ENCODE data around the gene BABAM2. TPM values are rescaled to one million over a fixed set of nuclear protein-coding genes. Genes with fewer than 3 reads are reported as not detected.

BABAM2 gene
- total and polyA plus RNA-seq, 4 donors = 28.1 to 40.4 (median 37.0) TPM

- no peaks in the 10 kb centered on the region for H3K27me3 ChIP-seq (ENCODE audit: control insufficient read depth, insufficient read depth, low read length)
- DNase-seq (ENCODE audit: low read depth in 4 of 6, low spot score in 6 of 6) = no peak
- no peaks in the 10 kb centered on the region for H3K9me3 ChIP-seq (ENCODE audit: control insufficient read depth, insufficient read depth, low read length)
- WGBS (ENCODE audit: insufficient coverage) = 69% methylated on average over 3 of the region's 4 CpGs
- no peak overlapping the region for H3K27ac ChIP-seq (ENCODE audit: low read depth, low read length)
- no peak overlapping the region for H3K4me3 ChIP-seq (ENCODE audit: low read depth, low read length)
- no peaks in the 10 kb centered on the region for H3K36me3 ChIP-seq (ENCODE audit: control insufficient read depth, insufficient read depth, low read length)
- H3K4me1 ChIP-seq (ENCODE audit: control insufficient read depth, insufficient read depth, low read length) = peaks cover 4% of the 10 kb centered on the region
These were observed 340.6 kb downstream of the BABAM2 start for GRCh38 chr2:28231110-28231631.

GRCh38 chr2:28232295-28232694, 341.8 kb downstream of the BABAM2 start:
- Histone ChIP-seq H3K36me3 (ENCODE audit: control insufficient read depth, insufficient read depth, low read length) (no peaks in the 10 kb centered on the region), H3K4me1 (ENCODE audit: control insufficient read depth, insufficient read depth, low read length) (peaks cover 4% of the 10 kb centered on the region), H3K4me3 (ENCODE audit: low read depth, low read length) (no peak overlapping the region), H3K27ac (ENCODE audit: low read depth, low read length) (no peak overlapping the region), H3K27me3 (ENCODE audit: control insufficient read depth, insufficient read depth, low read length) (no peaks in the 10 kb centered on the region), H3K9me3 (ENCODE audit: control insufficient read depth, insufficient read depth, low read length) (no peaks in the 10 kb centered on the region)
- 72% methylated on average over 4 of the region's 5 CpGs for WGBS (ENCODE audit: insufficient coverage)
- no peak for DNase-seq (ENCODE audit: low read depth in 4 of 6, low spot score in 6 of 6)

GRCh38 chr2:28233164-28233676, 342.7 kb downstream of the BABAM2 start:
- peak in 1 of 6 donors; percentile 12 for DNase-seq (ENCODE audit: low read depth in 4 of 6, low spot score in 6 of 6)
- H3K36me3 ChIP-seq (ENCODE audit: control insufficient read depth, insufficient read depth, low read length) = no peaks in the 10 kb centered on the region
- 32% methylated on average over 4 of the region's 6 CpGs for WGBS (ENCODE audit: insufficient coverage)
- no peaks in the 10 kb centered on the region for H3K27me3 ChIP-seq (ENCODE audit: control insufficient read depth, insufficient read depth, low read length)
- H3K4me3 ChIP-seq (ENCODE audit: low read depth, low read length) = no peak overlapping the region
- no peak overlapping the region for H3K27ac ChIP-seq (ENCODE audit: low read depth, low read length)
- H3K9me3 ChIP-seq (ENCODE audit: control insufficient read depth, insufficient read depth, low read length) = no peaks in the 10 kb centered on the region
- peaks cover 4% of the 10 kb centered on the region for H3K4me1 ChIP-seq (ENCODE audit: control insufficient read depth, insufficient read depth, low read length)

- whole genome bisulfite sequencing (ENCODE audit: insufficient coverage) = no CpG with 5 or more reads among the region's 2 CpGs
- Histone ChIP-seq H3K4me3 (ENCODE audit: low read depth, low read length) (no peak overlapping the region), H3K27me3 (ENCODE audit: control insufficient read depth, insufficient read depth, low read length) (no peaks in the 10 kb centered on the region), H3K4me1 (ENCODE audit: control insufficient read depth, insufficient read depth, low read length) (peaks cover 4% of the 10 kb centered on the region), H3K9me3 (ENCODE audit: control insufficient read depth, insufficient read depth, low read length) (no peaks in the 10 kb centered on the region), H3K27ac (ENCODE audit: low read depth, low read length) (no peak overlapping the region), H3K36me3 (ENCODE audit: control insufficient read depth, insufficient read depth, low read length) (no peaks in the 10 kb centered on the region)
- no peak for DNase-seq (ENCODE audit: low read depth in 4 of 6, low spot score in 6 of 6)
These were observed 344.3 kb downstream of the BABAM2 start for GRCh38 chr2:28234807-28235206.

- H3K27ac ChIP-seq (ENCODE audit: low read depth, low read length) = no peak overlapping the region
- WGBS (ENCODE audit: insufficient coverage) = no CpG with 5 or more reads among the region's 1 CpG
- no peaks in the 10 kb centered on the region for H3K4me1 ChIP-seq (ENCODE audit: control insufficient read depth, insufficient read depth, low read length)
- H3K9me3 ChIP-seq (ENCODE audit: control insufficient read depth, insufficient read depth, low read length) = no peaks in the 10 kb centered on the region
- no peak overlapping the region for H3K4me3 ChIP-seq (ENCODE audit: low read depth, low read length)
- no peak for DNase-seq (ENCODE audit: low read depth in 4 of 6, low spot score in 6 of 6)
- peaks cover 7% of the 10 kb centered on the region for H3K36me3 ChIP-seq (ENCODE audit: control insufficient read depth, insufficient read depth, low read length)
- H3K27me3 ChIP-seq (ENCODE audit: control insufficient read depth, insufficient read depth, low read length) = no peaks in the 10 kb centered on the region
These were observed 348.7 kb downstream of the BABAM2 start for GRCh38 chr2:28239207-28239606.

GRCh38 chr2:28240937-28241336, 350.4 kb downstream of the BABAM2 start:
- Histone ChIP-seq H3K9me3 (ENCODE audit: control insufficient read depth, insufficient read depth, low read length) (no peaks in the 10 kb centered on the region), H3K27ac (ENCODE audit: low read depth, low read length) (no peak overlapping the region), H3K4me3 (ENCODE audit: low read depth, low read length) (no peak overlapping the region), H3K4me1 (ENCODE audit: control insufficient read depth, insufficient read depth, low read length) (no peaks in the 10 kb centered on the region), H3K36me3 (ENCODE audit: control insufficient read depth, insufficient read depth, low read length) (peaks cover 7% of the 10 kb centered on the region), H3K27me3 (ENCODE audit: control insufficient read depth, insufficient read depth, low read length) (no peaks in the 10 kb centered on the region)
- DNase-seq (ENCODE audit: low read depth in 4 of 6, low spot score in 6 of 6) = no peak
- 100% methylated on average over 1 of the region's 2 CpGs for WGBS (ENCODE audit: insufficient coverage)

- no peaks in the 10 kb centered on the region for H3K4me1 ChIP-seq (ENCODE audit: control insufficient read depth, insufficient read depth, low read length)
- DNase-seq (ENCODE audit: low read depth in 4 of 6, low spot score in 6 of 6) = peak in 1 of 6 donors; percentile 63
- H3K9me3 ChIP-seq (ENCODE audit: control insufficient read depth, insufficient read depth, low read length) = no peaks in the 10 kb centered on the region
- no peaks in the 10 kb centered on the region for H3K36me3 ChIP-seq (ENCODE audit: control insufficient read depth, insufficient read depth, low read length)
- no peak overlapping the region for H3K4me3 ChIP-seq (ENCODE audit: low read depth, low read length)
- H3K27ac ChIP-seq (ENCODE audit: low read depth, low read length) = no peak overlapping the region
- H3K27me3 ChIP-seq (ENCODE audit: control insufficient read depth, insufficient read depth, low read length) = no peaks in the 10 kb centered on the region
- WGBS (ENCODE audit: insufficient coverage) = no CpG with 5 or more reads among the region's 1 CpG
These were observed 356.8 kb downstream of the BABAM2 start for GRCh38 chr2:28247290-28247689.

GRCh38 chr2:28247734-28248133, 357.2 kb downstream of the BABAM2 start:
- Histone ChIP-seq H3K4me1 (ENCODE audit: control insufficient read depth, insufficient read depth, low read length) (no peaks in the 10 kb centered on the region), H3K27me3 (ENCODE audit: control insufficient read depth, insufficient read depth, low read length) (no peaks in the 10 kb centered on the region), H3K4me3 (ENCODE audit: low read depth, low read length) (no peak overlapping the region), H3K36me3 (ENCODE audit: control insufficient read depth, insufficient read depth, low read length) (no peaks in the 10 kb centered on the region), H3K9me3 (ENCODE audit: control insufficient read depth, insufficient read depth, low read length) (no peaks in the 10 kb centered on the region), H3K27ac (ENCODE audit: low read depth, low read length) (no peak overlapping the region)
- no peak for DNase-seq (ENCODE audit: low read depth in 4 of 6, low spot score in 6 of 6)

GRCh38 chr2:28248511-28248910, 358.0 kb downstream of the BABAM2 start:
- H3K4me1 ChIP-seq (ENCODE audit: control insufficient read depth, insufficient read depth, low read length) = no peaks in the 10 kb centered on the region
- no peaks in the 10 kb centered on the region for H3K27me3 ChIP-seq (ENCODE audit: control insufficient read depth, insufficient read depth, low read length)
- no peaks in the 10 kb centered on the region for H3K36me3 ChIP-seq (ENCODE audit: control insufficient read depth, insufficient read depth, low read length)
- DNase-seq (ENCODE audit: low read depth in 4 of 6, low spot score in 6 of 6) = no peak
- no peak overlapping the region for H3K4me3 ChIP-seq (ENCODE audit: low read depth, low read length)
- no peaks in the 10 kb centered on the region for H3K9me3 ChIP-seq (ENCODE audit: control insufficient read depth, insufficient read depth, low read length)
- no peak overlapping the region for H3K27ac ChIP-seq (ENCODE audit: low read depth, low read length)
- 80% methylated on average over 2 of the region's 2 CpGs for WGBS (ENCODE audit: insufficient coverage)

GRCh38 chr2:28250006-28250405, 359.5 kb downstream of the BABAM2 start:
- no peak overlapping the region for H3K4me3 ChIP-seq (ENCODE audit: low read depth, low read length)
- H3K9me3 ChIP-seq (ENCODE audit: control insufficient read depth, insufficient read depth, low read length) = no peaks in the 10 kb centered on the region
- no peaks in the 10 kb centered on the region for H3K27me3 ChIP-seq (ENCODE audit: control insufficient read depth, insufficient read depth, low read length)
- 80% methylated on average over 1 of the region's 4 CpGs for WGBS (ENCODE audit: insufficient coverage)
- H3K27ac ChIP-seq (ENCODE audit: low read depth, low read length) = no peak overlapping the region
- no peaks in the 10 kb centered on the region for H3K36me3 ChIP-seq (ENCODE audit: control insufficient read depth, insufficient read depth, low read length)
- H3K4me1 ChIP-seq (ENCODE audit: control insufficient read depth, insufficient read depth, low read length) = no peaks in the 10 kb centered on the region
- DNase-seq (ENCODE audit: low read depth in 4 of 6, low spot score in 6 of 6) = no peak
